Endothelial cell of umbilical vein (primary cell): ENCODE results near the gene NUDT14. TPM values are rescaled to one million over a fixed set of nuclear protein-coding genes. Genes with fewer than 3 reads are reported as not detected.

Experiments
- BruUV-seq: library from RNA; stranded (reverse); fragments of 400-500 nt; replicated peaks from 2 replicates; lab custom pipeline; 2021; lab: Mats Ljungman, UMichigan
- CTCF ChIA-PET: fragments of 300-600, 350-600 bp; sonication (Branson Sonifier 250); formaldehyde crosslinking; loops from one replicate; lab custom pipeline; 2021; ENCODE audit warnings: antibody characterized with exemption, inconsistent platforms; lab: Charles Lee
- POLR2A ChIA-PET: fragments of 300-600, 350-600 bp; sonication (Branson Sonifier 250); formaldehyde crosslinking; loops from one replicate; lab custom pipeline; 2021; ENCODE audit warnings: antibody characterized with exemption, inconsistent platforms; lab: Charles Lee
- DNase-seq: peaks from one replicate; pipeline ENCODE4 v3.0.0-alpha.2; 2011; ENCODE audit warnings: low read depth, low spot score
- FAIRE-seq: peaks from 2 replicates; lab custom pipeline; 2011; peaks lifted over from hg19 to GRCh38; lab: Jason Lieb, UNC
- H2AFZ ChIP-seq: 2 replicates; pipeline ENCODE4 v1.6.0; 2012; ENCODE audit warnings: low read depth, low read length, control low read depth, inconsistent platforms
- H3K27ac ChIP-seq: 2 replicates; pipeline ENCODE4 v1.5.1; 2011; ENCODE audit warnings: low read depth, mild to moderate bottlenecking, control low read depth, low read length, moderate library complexity; ENCODE audit not compliant: insufficient read depth
- H3K27me3 ChIP-seq, 2 experiments: 2 replicates each; pipeline versions ENCODE4 v1.6.0 to v1.6.1; 2011; ENCODE audit warnings: low read length in 2 of 2, mixed read lengths in 1 of 2; ENCODE audit not compliant: control insufficient read depth in 2 of 2, insufficient read depth in 2 of 2
- H3K36me3 ChIP-seq, 2 experiments: 2 replicates in 1 of 2; 3 replicates in 1 of 2; pipeline ENCODE4 v1.5.1; 2011; ENCODE audit warnings: low read length in 2 of 2, mild to moderate bottlenecking in 1 of 2, moderate library complexity in 1 of 2; ENCODE audit not compliant: control insufficient read depth in 2 of 2, insufficient read depth in 2 of 2; ENCODE audit errors: extremely low read depth in 1 of 2
- H3K4me1 ChIP-seq: 3 replicates; pipeline ENCODE4 v1.5.1; 2011; ENCODE audit warnings: mild to moderate bottlenecking, low read length; ENCODE audit not compliant: control insufficient read depth, insufficient read depth; ENCODE audit errors: extremely low read depth
- H3K4me2 ChIP-seq: 2 replicates; pipeline ENCODE4 v1.6.1; 2011; ENCODE audit warnings: low read length, control low read depth, mixed read lengths; ENCODE audit not compliant: insufficient read depth
- H3K4me3 ChIP-seq, 3 experiments: fragments of 200-600 bp in 1 of 3; sonication (generic), shearing (Covaris generic) in 1 of 3; replicated peaks in 1 of 3; 2 replicates each; pipeline ENCODE4 v1.5.1; 2011 to 2016; ENCODE audit warnings: control low read depth in 3 of 3, low read length in 3 of 3, mild to moderate bottlenecking in 2 of 3, inconsistent platforms in 1 of 3, low read depth in 1 of 3, moderate library complexity in 1 of 3; ENCODE audit not compliant: insufficient read depth in 1 of 3
- H3K79me2 ChIP-seq: 2 replicates; pipeline ENCODE4 v1.6.0; 2012; ENCODE audit warnings: low read length, inconsistent platforms; ENCODE audit not compliant: control insufficient read depth, insufficient read depth
- H3K9ac ChIP-seq: replicated peaks from 2 replicates; pipeline ENCODE3; 2011; ENCODE audit warnings: low read length, control low read depth; ENCODE audit not compliant: insufficient read depth; ENCODE audit errors: extremely low read depth
- H3K9me1 ChIP-seq: replicated peaks from 3 replicates; pipeline ENCODE4 v1.6.0; 2011; ENCODE audit warnings: mild to moderate bottlenecking, low read length; ENCODE audit not compliant: control insufficient read depth, insufficient read depth; ENCODE audit errors: extremely low read depth
- H3K9me3 ChIP-seq: replicated peaks from 2 replicates; pipeline ENCODE4 v1.5.1; 2012; ENCODE audit warnings: low read length, inconsistent platforms; ENCODE audit not compliant: control insufficient read depth, insufficient read depth
- H4K20me1 ChIP-seq: replicated peaks from 2 replicates; pipeline ENCODE3; 2011; ENCODE audit warnings: mild to moderate bottlenecking, low read length; ENCODE audit not compliant: control insufficient read depth, insufficient read depth; ENCODE audit errors: extremely low read depth
- EZH2 ChIP-seq: IDR thresholded peaks from 2 replicates; pipeline ENCODE4 v1.6.1; 2012; ENCODE audit warnings: borderline replicate concordance, low read depth, mild to moderate bottlenecking, moderate library complexity, low read length, inconsistent platforms; ENCODE audit not compliant: severe bottlenecking
- FOS ChIP-seq: IDR thresholded peaks from 2 replicates; pipeline ENCODE4 v1.6.1; 2011; ENCODE audit warnings: mild to moderate bottlenecking, low read length, moderate library complexity, borderline replicate concordance; ENCODE audit not compliant: insufficient read depth
- GATA2 ChIP-seq: IDR thresholded peaks from 2 replicates; pipeline ENCODE4 v1.7.0; 2011; ENCODE audit warnings: low read depth, mild to moderate bottlenecking, moderate library complexity, mixed read lengths, low read length; ENCODE audit not compliant: insufficient read length, insufficient read depth
- JUN ChIP-seq: IDR thresholded peaks from 2 replicates; pipeline ENCODE4 v1.6.1; 2011; ENCODE audit warnings: borderline replicate concordance, low read depth; ENCODE audit not compliant: insufficient read length, insufficient read depth
- MYC ChIP-seq: IDR thresholded peaks from one replicate; pipeline ENCODE4 v1.6.1; 2011; ENCODE audit warnings: mild to moderate bottlenecking, low read depth, low read length
- POLR2A ChIP-seq: IDR thresholded peaks from 2 replicates; pipeline ENCODE4 v1.6.1; 2012; ENCODE audit warnings: low read depth, mild to moderate bottlenecking, control low read depth, low read length
- POLR2AphosphoS5 ChIP-seq: IDR thresholded peaks from 2 replicates; pipeline ENCODE4 v1.6.1; 2012; ENCODE audit warnings: low read depth, mild to moderate bottlenecking, control low read depth, low read length, moderate library complexity; ENCODE audit not compliant: insufficient read depth
- dilution Hi-C: fragments of 300-500 bp; cut with MboI; formaldehyde crosslinking; loops from one replicate; pipeline ENCODE4 v1.15.0; 2019; ENCODE audit warnings: low sequenced_read_pairs; ENCODE audit not compliant: extremely low pct_ligation_motif_present
- intact Hi-C: fragments of 100-400 bp; cut with micrococcal nuclease; formaldehyde crosslinking; loops from one replicate; pipeline ENCODE4 v1.10.0; 2022
- polyA plus RNA-seq, 4 experiments: library from polyadenylated mRNA; depleted of rRNA in 3 of 4; stranded (reverse) in 3 of 4; unstranded in 1 of 4; fragments of >200 nt; gene quantifications; 2 replicates each; pipeline versions ENCODE4 v1.2.1 to v1.2.3, GENCODE V29; 2011 to 2012; ENCODE audit warnings: missing spikeins in 1 of 4
- total RNA-seq: library from RNA; stranded (reverse); gene quantifications from 2 replicates; pipeline ENCODE4 v1.2.3, GENCODE V29; 2021
- TF ChIP-seq, protein P1 (sequence below), 2 donors: IDR thresholded peaks; 1 replicate in 1 of 2; 2 replicates in 1 of 2; pipeline ENCODE4 v1.5.1; 2011; ENCODE audit warnings: low read length in 2 of 2, mild to moderate bottlenecking in 2 of 2, moderate library complexity in 2 of 2, control low read depth in 1 of 2, inconsistent platforms in 1 of 2, low read depth in 1 of 2; ENCODE audit not compliant: insufficient read depth in 1 of 2; ENCODE audit errors: extremely low read depth in 1 of 2
- TF ChIP-seq, protein P2 (sequence below): IDR thresholded peaks from 2 replicates; pipeline ENCODE4 v1.6.1; 2011; ENCODE audit not compliant: insufficient read depth, insufficient read length

Gene NUDT14
- total and polyA plus RNA-seq, 2 donors (not counting 3 experiments of a cell fraction or from before 2014, with no cell fraction given): 97.7 to 103 TPM

DNA sequence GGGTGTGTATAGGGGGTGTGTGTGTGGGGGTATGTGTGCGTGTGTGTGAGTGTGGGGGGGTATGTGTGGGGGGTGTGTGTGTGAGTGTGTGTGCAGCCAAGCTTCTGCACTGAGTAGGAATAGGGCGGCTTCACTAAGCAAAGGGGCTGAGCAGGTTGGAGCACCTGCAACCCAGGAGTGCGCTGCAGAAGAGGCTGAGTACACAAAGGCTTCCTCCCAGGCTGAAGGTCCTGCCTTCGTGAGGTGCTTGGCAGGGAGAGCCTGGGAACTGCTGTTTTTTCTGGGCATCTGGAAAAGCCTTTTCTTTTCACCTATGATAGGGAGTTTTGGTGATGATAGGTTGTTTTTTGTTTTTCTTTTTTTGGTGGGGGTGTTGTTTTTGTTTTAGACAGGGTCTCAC, 6.0 kb upstream of the NUDT14 start:
- H3K4me2 ChIP-seq: no peak overlapping the region
- H3K4me1 ChIP-seq: no peaks in the 10 kb centered on the region
- no peak overlapping the region for H3K4me3 ChIP-seq
- intact Hi-C loops (no loop called here), dilution Hi-C loops (no loop called here)
- ChIA-PET POLR2A (no interaction called here), CTCF (no interaction called here)
- BruUV-seq: no TSS peak
- no peaks in the 10 kb centered on the region for H3K27me3 ChIP-seq
- H3K9ac ChIP-seq: no peak overlapping the region
- no peaks in the 10 kb centered on the region for H3K9me1 ChIP-seq
- H4K20me1 ChIP-seq: no peaks in the 10 kb centered on the region
- no peaks in the 10 kb centered on the region for H3K79me2 ChIP-seq
- peaks cover 2% of the 10 kb centered on the region for H3K9me3 ChIP-seq
- FAIRE-seq: no peak
- no peak for DNase-seq
- H2AFZ ChIP-seq: no peak overlapping the region
- H3K27ac ChIP-seq: no peak overlapping the region
- H3K36me3 ChIP-seq: no peaks in the 10 kb centered on the region
- TF ChIP-seq POLR2AphosphoS5: no peak
- TF ChIP-seq EZH2: no peak
- TF ChIP-seq MYC: no peak
- no peak for TF ChIP-seq GATA2
- TF ChIP-seq POLR2A: no peak
- TF ChIP-seq, protein P1, sequence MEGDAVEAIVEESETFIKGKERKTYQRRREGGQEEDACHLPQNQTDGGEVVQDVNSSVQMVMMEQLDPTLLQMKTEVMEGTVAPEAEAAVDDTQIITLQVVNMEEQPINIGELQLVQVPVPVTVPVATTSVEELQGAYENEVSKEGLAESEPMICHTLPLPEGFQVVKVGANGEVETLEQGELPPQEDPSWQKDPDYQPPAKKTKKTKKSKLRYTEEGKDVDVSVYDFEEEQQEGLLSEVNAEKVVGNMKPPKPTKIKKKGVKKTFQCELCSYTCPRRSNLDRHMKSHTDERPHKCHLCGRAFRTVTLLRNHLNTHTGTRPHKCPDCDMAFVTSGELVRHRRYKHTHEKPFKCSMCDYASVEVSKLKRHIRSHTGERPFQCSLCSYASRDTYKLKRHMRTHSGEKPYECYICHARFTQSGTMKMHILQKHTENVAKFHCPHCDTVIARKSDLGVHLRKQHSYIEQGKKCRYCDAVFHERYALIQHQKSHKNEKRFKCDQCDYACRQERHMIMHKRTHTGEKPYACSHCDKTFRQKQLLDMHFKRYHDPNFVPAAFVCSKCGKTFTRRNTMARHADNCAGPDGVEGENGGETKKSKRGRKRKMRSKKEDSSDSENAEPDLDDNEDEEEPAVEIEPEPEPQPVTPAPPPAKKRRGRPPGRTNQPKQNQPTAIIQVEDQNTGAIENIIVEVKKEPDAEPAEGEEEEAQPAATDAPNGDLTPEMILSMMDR (IDR thresholded peaks at IDR 0.05; ENCODE audit: extremely low read depth in 1 of 2, insufficient read depth in 1 of 2, low read depth in 1 of 2, low read length in 2 of 2): no peak
- TF ChIP-seq, protein P2, sequence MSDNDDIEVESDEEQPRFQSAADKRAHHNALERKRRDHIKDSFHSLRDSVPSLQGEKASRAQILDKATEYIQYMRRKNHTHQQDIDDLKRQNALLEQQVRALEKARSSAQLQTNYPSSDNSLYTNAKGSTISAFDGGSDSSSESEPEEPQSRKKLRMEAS: no peak
- TF ChIP-seq FOS: no peak
- TF ChIP-seq JUN: no peak
